ENCODE measurements around the gene ZNF143. TPM values are rescaled to one million over a fixed set of nuclear protein-coding genes. Genes with fewer than 3 reads are reported as not detected.

ZNF143 gene
- total RNA-seq, 2 donors from 2014 or later = 34.6 to 44.4 TPM

DNA sequence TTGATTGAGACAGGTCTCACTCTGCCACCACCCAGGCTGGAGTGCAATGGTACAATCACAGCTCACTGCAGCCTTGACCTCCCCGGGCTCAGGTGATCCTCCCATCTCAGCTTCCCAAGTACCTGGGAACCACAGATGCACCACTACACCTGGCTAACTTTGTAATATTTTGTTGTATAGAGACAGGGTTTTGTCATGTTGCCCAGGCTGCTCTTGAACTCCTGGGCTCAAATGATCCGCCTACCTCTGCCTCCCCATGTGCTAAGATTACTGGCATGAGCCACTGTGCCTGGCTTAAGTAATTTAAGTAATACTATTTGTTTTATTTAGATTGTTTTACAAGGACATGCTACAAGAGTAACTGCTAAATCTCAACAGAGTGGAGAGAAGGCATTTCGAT, 33.5 kb downstream of the ZNF143 start:
- no peak overlapping the region for H3K9ac ChIP-seq (ENCODE audit: extremely low read depth, low read length, poor library complexity, severe bottlenecking)
- Mint-ChIP-seq H3K27me3 (ENCODE audit: insufficient read depth) (no peaks in the 10 kb centered on the region), H3K9me3 (no peaks in the 10 kb centered on the region), H3K27ac (no peak overlapping the region), H3K36me3 (ENCODE audit: low read depth) (peaks cover 57% of the 10 kb centered on the region), H3K4me3 (no peak overlapping the region), H3K4me1 (peaks cover 8% of the 10 kb centered on the region)
- no peak overlapping the region for H3K4me3 ChIP-seq (ENCODE audit: low read length)
- no peaks in the 10 kb centered on the region for H3K9me3 ChIP-seq (ENCODE audit: control insufficient read depth, low read length)
- DNase-seq = no peak
- H3K27ac ChIP-seq (ENCODE audit: low read depth, low read length) = no peak overlapping the region
- peaks cover 70% of the 10 kb centered on the region for H3K36me3 ChIP-seq (ENCODE audit: control insufficient read depth, insufficient read depth, low read length)
- H3K4me1 ChIP-seq (ENCODE audit: control insufficient read depth, insufficient read depth, low read length) = no peaks in the 10 kb centered on the region
- WGBS, 2 experiments (ENCODE audit: insufficient coverage in 1 of 2, insufficient read length in 1 of 2) = 89% methylated on average over 2 of the region's 3 CpGs; no CpG with 5 or more reads in 1 of the 2 experiments
- H3K27me3 ChIP-seq (ENCODE audit: control insufficient read depth, insufficient read depth, low read length, poor library complexity, severe bottlenecking) = no peaks in the 10 kb centered on the region
- TF ChIP-seq, protein P1, sequence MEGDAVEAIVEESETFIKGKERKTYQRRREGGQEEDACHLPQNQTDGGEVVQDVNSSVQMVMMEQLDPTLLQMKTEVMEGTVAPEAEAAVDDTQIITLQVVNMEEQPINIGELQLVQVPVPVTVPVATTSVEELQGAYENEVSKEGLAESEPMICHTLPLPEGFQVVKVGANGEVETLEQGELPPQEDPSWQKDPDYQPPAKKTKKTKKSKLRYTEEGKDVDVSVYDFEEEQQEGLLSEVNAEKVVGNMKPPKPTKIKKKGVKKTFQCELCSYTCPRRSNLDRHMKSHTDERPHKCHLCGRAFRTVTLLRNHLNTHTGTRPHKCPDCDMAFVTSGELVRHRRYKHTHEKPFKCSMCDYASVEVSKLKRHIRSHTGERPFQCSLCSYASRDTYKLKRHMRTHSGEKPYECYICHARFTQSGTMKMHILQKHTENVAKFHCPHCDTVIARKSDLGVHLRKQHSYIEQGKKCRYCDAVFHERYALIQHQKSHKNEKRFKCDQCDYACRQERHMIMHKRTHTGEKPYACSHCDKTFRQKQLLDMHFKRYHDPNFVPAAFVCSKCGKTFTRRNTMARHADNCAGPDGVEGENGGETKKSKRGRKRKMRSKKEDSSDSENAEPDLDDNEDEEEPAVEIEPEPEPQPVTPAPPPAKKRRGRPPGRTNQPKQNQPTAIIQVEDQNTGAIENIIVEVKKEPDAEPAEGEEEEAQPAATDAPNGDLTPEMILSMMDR (conservative IDR thresholded peaks at IDR 0.05) = no peak

DNA sequence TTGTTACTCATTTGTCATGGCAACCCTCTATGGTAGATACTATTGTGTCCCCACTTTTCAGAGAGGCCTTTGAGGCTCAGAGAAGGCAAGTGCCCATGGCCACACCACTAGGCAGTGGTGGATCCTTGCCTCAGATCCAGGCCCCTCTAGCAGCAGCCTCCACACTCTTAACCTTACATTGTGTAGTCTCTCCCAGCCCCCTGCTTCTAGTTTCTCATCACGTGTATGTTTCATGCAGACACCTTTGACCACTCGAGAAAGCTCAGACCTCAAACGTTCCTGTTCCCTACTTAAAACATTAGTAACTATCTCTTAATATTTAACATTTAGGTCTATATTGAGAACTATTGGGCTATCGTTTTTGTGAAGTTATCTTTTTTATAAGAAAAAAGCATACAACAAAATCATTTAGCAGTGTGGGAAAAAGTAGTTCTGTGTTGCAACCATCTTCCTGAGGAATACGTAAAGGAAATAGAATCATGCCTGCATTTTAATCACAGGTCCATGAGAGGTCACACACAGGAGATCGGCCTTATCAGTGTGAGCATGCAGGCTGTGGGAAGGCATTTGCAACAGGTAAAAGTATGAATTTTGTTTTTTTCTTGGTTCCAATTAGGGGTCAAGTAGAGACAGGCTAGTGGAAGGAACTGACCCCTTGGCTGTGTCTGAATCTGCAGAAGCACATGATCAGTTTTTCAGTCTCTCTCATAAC, 35.1 kb downstream of the ZNF143 start:
- Histone ChIP-seq H3K36me3 (ENCODE audit: control insufficient read depth, insufficient read depth, low read length) (peaks cover 71% of the 10 kb centered on the region), H3K4me3 (ENCODE audit: low read length) (no peak overlapping the region), H3K4me1 (ENCODE audit: control insufficient read depth, insufficient read depth, low read length) (no peaks in the 10 kb centered on the region), H3K9ac (ENCODE audit: extremely low read depth, low read length, poor library complexity, severe bottlenecking) (no peak overlapping the region), H3K27me3 (ENCODE audit: control insufficient read depth, insufficient read depth, low read length, poor library complexity, severe bottlenecking) (no peaks in the 10 kb centered on the region), H3K9me3 (ENCODE audit: control insufficient read depth, low read length) (no peaks in the 10 kb centered on the region), H3K27ac (ENCODE audit: low read depth, low read length) (no peak overlapping the region)
- Mint-ChIP-seq H3K4me3 (no peak overlapping the region), H3K9me3 (no peaks in the 10 kb centered on the region), H3K27ac (peak overlapping the region; percentile 56), H3K27me3 (ENCODE audit: insufficient read depth) (no peaks in the 10 kb centered on the region), H3K36me3 (ENCODE audit: low read depth) (peaks cover 56% of the 10 kb centered on the region), H3K4me1 (peaks cover 10% of the 10 kb centered on the region)
- TF ChIP-seq, protein P1 (conservative IDR thresholded peaks at IDR 0.05) = no peak
- WGBS, 2 experiments (ENCODE audit: insufficient coverage in 1 of 2, insufficient read length in 1 of 2) = 91 to 100% methylated on average over 2 to 5 of the region's 6 CpGs
- no peak for DNase-seq

DNA sequence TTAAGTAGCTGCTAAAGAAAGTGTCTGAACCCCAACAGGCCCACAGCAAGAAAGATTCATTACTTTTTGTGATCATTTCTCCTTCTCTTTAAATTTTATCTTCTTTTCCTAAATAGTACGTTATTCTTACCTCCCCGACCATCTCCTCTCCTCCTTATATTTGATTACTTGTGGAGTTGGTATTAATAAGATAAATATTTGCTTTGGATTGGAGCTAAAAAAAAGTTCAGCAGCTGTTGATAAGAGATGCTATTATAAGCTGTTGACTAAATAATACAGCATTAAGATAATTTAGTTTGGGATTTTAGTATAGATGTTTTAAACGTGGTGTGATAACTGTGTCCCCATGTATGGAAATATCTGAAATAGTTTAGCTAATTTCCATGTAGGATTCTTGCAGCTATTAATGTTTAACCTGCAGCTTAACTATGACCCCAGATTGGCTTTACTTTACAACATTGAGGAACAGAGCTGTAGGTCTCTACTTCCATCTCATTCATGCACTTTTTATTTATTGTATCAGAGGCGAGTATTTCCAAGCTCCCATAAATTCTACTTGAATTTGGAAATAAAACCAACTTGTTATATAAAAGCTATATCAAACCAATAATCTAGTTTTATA, 37.8 kb downstream of the ZNF143 start:
- Histone ChIP-seq H3K4me1 (ENCODE audit: control insufficient read depth, insufficient read depth, low read length) (no peaks in the 10 kb centered on the region), H3K27me3 (ENCODE audit: control insufficient read depth, insufficient read depth, low read length, poor library complexity, severe bottlenecking) (no peaks in the 10 kb centered on the region), H3K36me3 (ENCODE audit: control insufficient read depth, insufficient read depth, low read length) (peaks cover 80% of the 10 kb centered on the region), H3K27ac (ENCODE audit: low read depth, low read length) (no peak overlapping the region), H3K9me3 (ENCODE audit: control insufficient read depth, low read length) (no peaks in the 10 kb centered on the region), H3K4me3 (ENCODE audit: low read length) (no peak overlapping the region), H3K9ac (ENCODE audit: extremely low read depth, low read length, poor library complexity, severe bottlenecking) (no peak overlapping the region)
- TF ChIP-seq, protein P1 (conservative IDR thresholded peaks at IDR 0.05) = no peak
- H3K9me3 Mint-ChIP-seq = no peaks in the 10 kb centered on the region
- no peak overlapping the region for H3K4me3 Mint-ChIP-seq
- peaks cover 10% of the 10 kb centered on the region for H3K4me1 Mint-ChIP-seq
- no peaks in the 10 kb centered on the region for H3K27me3 Mint-ChIP-seq (ENCODE audit: insufficient read depth)
- DNase-seq = no peak
- 92 to 100% methylated on average over 1 to 2 of the region's 4 CpGs for WGBS, 2 experiments (ENCODE audit: insufficient coverage in 1 of 2, insufficient read length in 1 of 2)
- H3K36me3 Mint-ChIP-seq (ENCODE audit: low read depth) = peaks cover 73% of the 10 kb centered on the region
- peak overlapping the region; percentile 49 for H3K27ac Mint-ChIP-seq
